HL-60 (cell line): ENCODE data around the gene ETF1.
A peak's percentile ranks its signal among the peaks of the same experiment; 100 is the strongest.
"Not testable (repeated sequence)": the region's sequence is repeated elsewhere in the genome, so short reads cannot be mapped to it uniquely, and the experiment has no call there.

Experiments
- DNase-seq, 2 experiments: peaks; one replicate each; pipeline ENCODE4 v3.0.0-alpha.2; 2010 to 2020; ENCODE audit warnings: low read depth in 1 of 2, low spot score in 1 of 2
- H3K27ac ChIP-seq: fragments of 250-450 bp; sonication (Bioruptor Pico); replicated peaks from 2 replicates; pipeline ENCODE4 v1.5.1; 2020; ENCODE audit warnings: mild to moderate bottlenecking, moderate library complexity
- H3K27me3 ChIP-seq: fragments of 250-450 bp; sonication (Bioruptor Pico); 2 replicates; pipeline ENCODE4 v1.5.1; 2021; ENCODE audit warnings: mild to moderate bottlenecking, moderate library complexity; ENCODE audit not compliant: insufficient read depth, poor library complexity, severe bottlenecking
- H3K4me3 ChIP-seq: replicated peaks from 2 replicates; pipeline ENCODE4 v1.5.1; 2011; ENCODE audit warnings: mild to moderate bottlenecking, control low read depth, low read length; ENCODE audit not compliant: insufficient read depth
- CTCF ChIP-seq: IDR thresholded peaks from one replicate; pipeline ENCODE4 v1.5.1; 2011; ENCODE audit warnings: low read length, control low read depth, inconsistent platforms; ENCODE audit not compliant: insufficient read depth
- GABPA ChIP-seq: IDR thresholded peaks from 2 replicates; pipeline ENCODE4 v1.6.1; 2012; ENCODE audit warnings: low read depth
- POLR2AphosphoS5 ChIP-seq: IDR thresholded peaks from 2 replicates; pipeline ENCODE4 v1.6.1; 2012; ENCODE audit warnings: low read depth
- REST ChIP-seq: IDR thresholded peaks from 2 replicates; pipeline ENCODE4 v1.6.1; 2012; ENCODE audit warnings: low read depth; ENCODE audit not compliant: insufficient replicate concordance
- SPI1 ChIP-seq: IDR thresholded peaks from 2 replicates; pipeline ENCODE4 v1.6.1; 2012; ENCODE audit warnings: low read depth, mild to moderate bottlenecking, borderline replicate concordance

ETF1 gene

GRCh38 chr5:138515556-138516245, 27.3 kb downstream of the ETF1 start:
- Histone ChIP-seq H3K27me3 (no peaks in the 10 kb centered on the region), H3K4me3 (no peak overlapping the region), H3K27ac (no peak overlapping the region)
- TF ChIP-seq POLR2AphosphoS5: no peak
- no peak for TF ChIP-seq REST
- no peak for TF ChIP-seq GABPA
- TF ChIP-seq CTCF: no peak
- no peak for TF ChIP-seq SPI1
- no peak for DNase-seq

DNA sequence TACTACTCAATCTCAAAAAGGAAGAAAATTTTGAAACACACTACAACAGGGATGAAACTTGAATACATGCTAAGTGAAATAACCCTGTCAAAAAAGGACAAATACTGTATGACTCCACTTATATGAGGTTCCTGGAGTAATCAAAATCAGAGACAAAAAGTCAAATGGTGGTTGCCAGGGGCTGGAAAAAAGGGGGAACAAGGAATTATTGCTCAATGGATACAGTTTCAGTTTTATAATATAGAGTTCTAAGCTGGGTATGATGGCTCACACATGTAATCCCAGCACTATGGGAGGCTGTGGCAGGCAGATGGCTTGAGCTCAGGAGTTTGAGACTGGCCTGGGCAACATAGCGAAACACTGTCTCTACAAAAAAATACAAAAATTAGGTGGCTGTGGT, 29.0 kb downstream of the ETF1 start:
- H3K27me3 ChIP-seq: no peaks in the 10 kb centered on the region
- H3K27ac ChIP-seq: no peak overlapping the region
- TF ChIP-seq CTCF (no peak), POLR2AphosphoS5 (no peak)
- H3K4me3 ChIP-seq: no peak overlapping the region
- DNase-seq: no peak

DNA sequence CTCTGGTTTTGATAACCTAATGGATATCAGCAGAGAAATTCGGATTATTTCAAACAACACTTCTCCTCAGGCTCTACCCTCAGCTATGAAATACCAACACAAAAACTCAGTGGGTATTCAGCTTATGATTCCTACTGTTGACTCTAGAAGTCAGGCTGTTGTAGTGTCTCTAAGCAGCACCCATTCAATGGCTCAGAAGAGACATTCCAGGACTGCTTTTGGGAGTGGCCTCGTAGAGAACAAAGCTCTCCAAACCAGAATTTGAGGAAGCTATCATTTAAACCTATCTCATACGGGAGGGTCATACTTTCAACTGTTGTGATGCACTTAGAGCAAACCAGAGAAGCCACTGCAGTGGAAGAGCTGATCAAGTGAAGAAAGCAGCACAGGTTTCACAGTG, 34.1 kb downstream of the ETF1 start:
- DNase-seq: no peak
- Histone ChIP-seq H3K4me3 (no peak overlapping the region), H3K27ac (no peak overlapping the region), H3K27me3 (no peaks in the 10 kb centered on the region)
- TF ChIP-seq SPI1: no peak
- no peak for TF ChIP-seq GABPA
- no peak for TF ChIP-seq REST
- no peak for TF ChIP-seq POLR2AphosphoS5
- no peak for TF ChIP-seq CTCF

GRCh38 chr5:138507485-138507884, 35.6 kb downstream of the ETF1 start:
- H3K27ac ChIP-seq, H3K4me3 ChIP-seq, H3K27me3 ChIP-seq: not testable (repeated sequence)
- DNase-seq: peak; percentile 17 to 37
